ENCODE measurements around the gene VIL1.

The VIL1 gene

DNA sequence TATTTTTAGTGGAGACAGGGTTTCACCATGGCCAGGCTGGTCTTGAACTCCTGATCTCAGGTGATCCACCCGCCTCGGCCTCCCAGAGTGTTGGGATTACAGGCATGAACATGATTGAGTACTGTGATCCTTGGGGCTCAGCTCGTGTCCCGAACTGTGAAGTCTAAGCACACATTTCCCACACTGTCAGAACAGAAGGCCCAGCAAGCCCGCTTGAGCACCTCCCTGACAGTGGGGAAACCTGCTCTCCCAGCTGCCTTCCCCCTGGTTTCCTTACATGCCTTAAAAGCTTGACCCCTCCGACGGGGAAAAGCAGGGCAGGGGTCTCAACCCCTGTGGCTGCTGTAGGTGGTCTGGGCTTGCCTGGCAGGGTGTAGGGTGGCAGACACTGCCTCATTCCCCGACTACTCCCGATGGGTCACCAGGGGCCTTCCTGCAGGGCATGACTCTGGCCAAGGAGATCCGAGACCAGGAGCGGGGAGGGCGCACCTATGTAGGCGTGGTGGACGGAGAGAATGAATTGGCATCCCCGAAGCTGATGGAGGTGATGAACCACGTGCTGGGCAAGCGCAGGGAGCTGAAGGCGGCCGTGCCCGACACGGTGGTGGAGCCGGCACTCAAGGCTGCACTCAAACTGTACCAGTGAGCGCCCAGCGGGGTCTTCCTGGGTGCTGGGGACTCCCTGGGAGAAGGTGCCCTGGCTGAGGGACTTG is 10.1 kb downstream of the VIL1 start:
- Histone ChIP-seq H3K4me3 (replicated peaks; ENCODE audit: insufficient read depth, low read length) (no peak overlapping the region), H3K27ac (replicated peaks) (no peak overlapping the region), H3K27me3 (ENCODE audit: insufficient read depth, poor library complexity, severe bottlenecking) (no peaks in the 10 kb centered on the region)
- no peak for TF ChIP-seq POLR2AphosphoS5 (IDR thresholded peaks at IDR 0.05; ENCODE audit: low read depth)
- TF ChIP-seq, protein P1, sequence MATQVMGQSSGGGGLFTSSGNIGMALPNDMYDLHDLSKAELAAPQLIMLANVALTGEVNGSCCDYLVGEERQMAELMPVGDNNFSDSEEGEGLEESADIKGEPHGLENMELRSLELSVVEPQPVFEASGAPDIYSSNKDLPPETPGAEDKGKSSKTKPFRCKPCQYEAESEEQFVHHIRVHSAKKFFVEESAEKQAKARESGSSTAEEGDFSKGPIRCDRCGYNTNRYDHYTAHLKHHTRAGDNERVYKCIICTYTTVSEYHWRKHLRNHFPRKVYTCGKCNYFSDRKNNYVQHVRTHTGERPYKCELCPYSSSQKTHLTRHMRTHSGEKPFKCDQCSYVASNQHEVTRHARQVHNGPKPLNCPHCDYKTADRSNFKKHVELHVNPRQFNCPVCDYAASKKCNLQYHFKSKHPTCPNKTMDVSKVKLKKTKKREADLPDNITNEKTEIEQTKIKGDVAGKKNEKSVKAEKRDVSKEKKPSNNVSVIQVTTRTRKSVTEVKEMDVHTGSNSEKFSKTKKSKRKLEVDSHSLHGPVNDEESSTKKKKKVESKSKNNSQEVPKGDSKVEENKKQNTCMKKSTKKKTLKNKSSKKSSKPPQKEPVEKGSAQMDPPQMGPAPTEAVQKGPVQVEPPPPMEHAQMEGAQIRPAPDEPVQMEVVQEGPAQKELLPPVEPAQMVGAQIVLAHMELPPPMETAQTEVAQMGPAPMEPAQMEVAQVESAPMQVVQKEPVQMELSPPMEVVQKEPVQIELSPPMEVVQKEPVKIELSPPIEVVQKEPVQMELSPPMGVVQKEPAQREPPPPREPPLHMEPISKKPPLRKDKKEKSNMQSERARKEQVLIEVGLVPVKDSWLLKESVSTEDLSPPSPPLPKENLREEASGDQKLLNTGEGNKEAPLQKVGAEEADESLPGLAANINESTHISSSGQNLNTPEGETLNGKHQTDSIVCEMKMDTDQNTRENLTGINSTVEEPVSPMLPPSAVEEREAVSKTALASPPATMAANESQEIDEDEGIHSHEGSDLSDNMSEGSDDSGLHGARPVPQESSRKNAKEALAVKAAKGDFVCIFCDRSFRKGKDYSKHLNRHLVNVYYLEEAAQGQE (IDR thresholded peaks at IDR 0.05; ENCODE audit: insufficient replicate concordance, low read depth): no peak
- no peak for TF ChIP-seq GABPA (IDR thresholded peaks at IDR 0.05; ENCODE audit: low read depth)
- no peak for TF ChIP-seq SPI1 (IDR thresholded peaks at IDR 0.05; ENCODE audit: borderline replicate concordance, low read depth)
- TF ChIP-seq, protein P2, sequence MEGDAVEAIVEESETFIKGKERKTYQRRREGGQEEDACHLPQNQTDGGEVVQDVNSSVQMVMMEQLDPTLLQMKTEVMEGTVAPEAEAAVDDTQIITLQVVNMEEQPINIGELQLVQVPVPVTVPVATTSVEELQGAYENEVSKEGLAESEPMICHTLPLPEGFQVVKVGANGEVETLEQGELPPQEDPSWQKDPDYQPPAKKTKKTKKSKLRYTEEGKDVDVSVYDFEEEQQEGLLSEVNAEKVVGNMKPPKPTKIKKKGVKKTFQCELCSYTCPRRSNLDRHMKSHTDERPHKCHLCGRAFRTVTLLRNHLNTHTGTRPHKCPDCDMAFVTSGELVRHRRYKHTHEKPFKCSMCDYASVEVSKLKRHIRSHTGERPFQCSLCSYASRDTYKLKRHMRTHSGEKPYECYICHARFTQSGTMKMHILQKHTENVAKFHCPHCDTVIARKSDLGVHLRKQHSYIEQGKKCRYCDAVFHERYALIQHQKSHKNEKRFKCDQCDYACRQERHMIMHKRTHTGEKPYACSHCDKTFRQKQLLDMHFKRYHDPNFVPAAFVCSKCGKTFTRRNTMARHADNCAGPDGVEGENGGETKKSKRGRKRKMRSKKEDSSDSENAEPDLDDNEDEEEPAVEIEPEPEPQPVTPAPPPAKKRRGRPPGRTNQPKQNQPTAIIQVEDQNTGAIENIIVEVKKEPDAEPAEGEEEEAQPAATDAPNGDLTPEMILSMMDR (IDR thresholded peaks at IDR 0.05; ENCODE audit: insufficient read depth, low read length): no peak
- no peak for DNase-seq (ENCODE audit: low read depth in 1 of 2, low spot score in 1 of 2)

DNA sequence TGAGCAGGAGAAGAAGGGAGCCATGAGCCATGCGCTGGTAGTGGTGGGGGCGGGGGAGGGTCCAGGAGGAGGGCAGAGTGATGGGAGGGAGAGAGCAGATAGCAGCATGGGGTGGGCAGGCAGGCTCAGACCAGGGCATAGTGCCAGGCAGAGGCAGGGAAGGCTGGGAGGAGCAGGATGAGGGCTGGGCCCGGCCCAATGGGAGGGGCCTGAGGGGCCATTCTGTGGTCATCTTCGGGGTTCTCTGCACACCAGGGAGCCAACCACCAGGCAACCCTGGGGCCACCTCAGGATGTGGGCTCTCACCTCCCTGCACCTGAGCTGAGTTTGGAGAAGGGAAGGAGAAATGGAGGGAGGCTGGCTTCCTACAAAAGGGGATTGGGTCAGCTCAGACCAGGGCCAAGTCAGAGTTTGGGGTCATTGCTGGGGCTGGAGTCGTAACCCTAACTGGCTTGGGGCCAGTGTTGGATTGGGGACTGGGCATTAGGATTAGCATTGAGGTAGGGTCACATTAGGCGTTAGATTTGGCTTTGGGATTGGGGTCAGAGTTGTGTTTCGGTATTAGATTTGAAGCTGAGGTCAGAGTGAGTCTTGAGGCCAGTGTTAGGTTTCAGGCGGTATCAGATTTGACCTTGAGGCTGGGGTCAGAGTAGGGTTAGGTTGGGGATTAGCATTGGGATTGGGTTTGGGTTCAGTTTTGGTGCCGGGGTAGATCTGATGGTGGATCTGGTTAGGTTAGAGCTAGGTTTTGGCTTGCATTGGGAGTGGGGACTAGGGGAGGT is 11.2 kb downstream of the VIL1 start:
- Histone ChIP-seq H3K27ac (replicated peaks) (no peak overlapping the region), H3K4me3 (replicated peaks; ENCODE audit: insufficient read depth, low read length) (no peak overlapping the region), H3K27me3 (ENCODE audit: insufficient read depth, poor library complexity, severe bottlenecking) (no peaks in the 10 kb centered on the region)
- DNase-seq (ENCODE audit: low read depth in 1 of 2, low spot score in 1 of 2): no peak
- no peak for TF ChIP-seq SPI1 (IDR thresholded peaks at IDR 0.05; ENCODE audit: borderline replicate concordance, low read depth)
- TF ChIP-seq, protein P1 (IDR thresholded peaks at IDR 0.05; ENCODE audit: insufficient replicate concordance, low read depth): no peak
- TF ChIP-seq, protein P2 (IDR thresholded peaks at IDR 0.05; ENCODE audit: insufficient read depth, low read length): no peak

DNA sequence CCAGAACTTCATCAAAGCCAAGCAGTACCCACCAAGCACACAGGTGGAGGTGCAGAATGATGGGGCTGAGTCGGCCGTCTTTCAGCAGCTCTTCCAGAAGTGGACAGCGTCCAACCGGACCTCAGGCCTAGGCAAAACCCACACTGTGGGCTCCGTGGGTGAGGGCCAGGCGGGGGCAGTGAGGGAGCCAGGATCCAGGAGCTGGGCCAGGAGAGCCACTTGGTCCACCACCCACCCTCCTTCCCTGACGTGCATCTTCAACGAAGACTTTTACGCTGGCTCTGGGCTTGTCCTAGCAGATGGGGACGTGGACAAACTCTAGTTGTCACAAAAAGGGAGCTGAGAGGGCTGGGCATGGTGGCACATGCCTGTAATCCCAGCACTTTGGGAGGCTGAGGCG is 11.8 kb downstream of the VIL1 start:
- Histone ChIP-seq H3K4me3 (replicated peaks; ENCODE audit: insufficient read depth, low read length) (no peak overlapping the region), H3K27me3 (ENCODE audit: insufficient read depth, poor library complexity, severe bottlenecking) (no peaks in the 10 kb centered on the region), H3K27ac (replicated peaks) (no peak overlapping the region)
- TF ChIP-seq SPI1 (IDR thresholded peaks at IDR 0.05; ENCODE audit: borderline replicate concordance, low read depth) (no peak), POLR2AphosphoS5 (IDR thresholded peaks at IDR 0.05; ENCODE audit: low read depth) (no peak), GABPA (IDR thresholded peaks at IDR 0.05; ENCODE audit: low read depth) (no peak)
- TF ChIP-seq, protein P1 (IDR thresholded peaks at IDR 0.05; ENCODE audit: insufficient replicate concordance, low read depth): no peak
- TF ChIP-seq, protein P2 (IDR thresholded peaks at IDR 0.05; ENCODE audit: insufficient read depth, low read length): no peak
- no peak for DNase-seq (ENCODE audit: low read depth in 1 of 2, low spot score in 1 of 2)

Measured in HL-60 (cell line).